Measurements from ENCODE around the gene THSD4.

THSD4 gene

GRCh38 chr15:71830981-71831380, 715.7 kb downstream of the THSD4 start:
- in situ Hi-C loops (cut with MboI; ENCODE audit: low sequenced_read_pairs): no loop called here
